OCI-LY1 (cell line): ENCODE results near the gene BCKDHB.

Source experiments
- H2AFZ ChIP-seq: fragments of 200-600 bp; sonication (generic), shearing (Covaris generic); 2 replicates; pipeline ENCODE4 v1.6.0; 2014; ENCODE audit warnings: antibody characterized with exemption, mild to moderate bottlenecking, low read length
- H3F3A ChIP-seq: fragments of 200-600 bp; sonication (generic), shearing (Covaris generic); 2 replicates; pipeline ENCODE4 v1.6.0; 2014; ENCODE audit warnings: mild to moderate bottlenecking, antibody characterized with exemption, low read length, moderate library complexity; ENCODE audit not compliant: insufficient read depth
- H3K27ac ChIP-seq: fragments of 200-600 bp; sonication (generic); 2 replicates; pipeline ENCODE4 v1.5.1; 2014; ENCODE audit warnings: low read length, mixed run types, mild to moderate bottlenecking, low read depth; ENCODE audit not compliant: poor library complexity, severe bottlenecking
- H3K27me3 ChIP-seq: fragments of 200-600 bp; sonication (generic); 2 replicates; pipeline ENCODE4 v1.6.0; 2014; ENCODE audit warnings: antibody characterized with exemption, mild to moderate bottlenecking, low read length, moderate library complexity; ENCODE audit not compliant: insufficient read depth
- H3K36me3 ChIP-seq: fragments of 200-600 bp; sonication (generic); 2 replicates; pipeline ENCODE4 v1.6.1; 2014; ENCODE audit warnings: mild to moderate bottlenecking, antibody characterized with exemption, low read length, moderate library complexity, mixed read lengths; ENCODE audit not compliant: insufficient read depth
- H3K4me1 ChIP-seq: fragments of 200-600 bp; sonication (generic); 2 replicates; pipeline ENCODE4 v1.5.1; 2014; ENCODE audit warnings: mild to moderate bottlenecking, low read length, moderate library complexity; ENCODE audit not compliant: insufficient read depth, severe bottlenecking
- H3K4me2 ChIP-seq: fragments of 200-600 bp; sonication (generic), shearing (Covaris generic); 2 replicates; pipeline ENCODE4 v1.6.1; 2014; ENCODE audit warnings: low read length
- H3K4me3 ChIP-seq: fragments of 200-600 bp; sonication (generic); 2 replicates; pipeline ENCODE4 v1.5.1; 2014; ENCODE audit warnings: low read length, low read depth, mild to moderate bottlenecking, mixed read lengths; ENCODE audit not compliant: poor library complexity, severe bottlenecking
- H3K79me2 ChIP-seq: fragments of 200-600 bp; shearing (Covaris generic); 2 replicates; pipeline ENCODE4 v1.6.1; 2016; ENCODE audit warnings: mixed run types, low read length, mixed read lengths; ENCODE audit not compliant: insufficient read depth
- H3K9ac ChIP-seq: fragments of 200-600 bp; sonication (generic), shearing (Covaris generic); 2 replicates; pipeline ENCODE4 v1.6.1; 2014; ENCODE audit warnings: mild to moderate bottlenecking, low read length, mixed read lengths
- H3K9me2 ChIP-seq: fragments of 200-600 bp; sonication (generic), shearing (Covaris generic); 2 replicates; pipeline ENCODE4 v1.6.1; 2014; ENCODE audit warnings: low read depth, mild to moderate bottlenecking, low read length, mixed read lengths
- H3K9me3 ChIP-seq: fragments of 200-600 bp; shearing (Covaris generic); 2 replicates; pipeline ENCODE4 v1.6.1; 2014; ENCODE audit warnings: low read length, mixed read lengths
- H4K20me1 ChIP-seq: fragments of 200-600 bp; sonication (generic), shearing (Covaris generic); 2 replicates; pipeline ENCODE4 v1.6.0; 2016; ENCODE audit warnings: mild to moderate bottlenecking, low read length; ENCODE audit not compliant: insufficient read depth
- EZH2 ChIP-seq: fragments of 200-600 bp; sonication (generic), shearing (Covaris generic); IDR thresholded peaks from 2 replicates; pipeline ENCODE4 v1.8.0; 2017; ENCODE audit warnings: borderline replicate concordance, mixed run types, mild to moderate bottlenecking, antibody characterized with exemption, low read length, moderate library complexity, mixed read lengths
- TF ChIP-seq, protein P1 (sequence below): fragments of 200-600 bp; sonication (generic), shearing (Covaris generic); IDR thresholded peaks from 2 replicates; pipeline ENCODE4 v1.5.1; 2017; ENCODE audit warnings: mild to moderate bottlenecking, antibody characterized with exemption, low read length, moderate library complexity, mixed read lengths

BCKDHB gene

DNA sequence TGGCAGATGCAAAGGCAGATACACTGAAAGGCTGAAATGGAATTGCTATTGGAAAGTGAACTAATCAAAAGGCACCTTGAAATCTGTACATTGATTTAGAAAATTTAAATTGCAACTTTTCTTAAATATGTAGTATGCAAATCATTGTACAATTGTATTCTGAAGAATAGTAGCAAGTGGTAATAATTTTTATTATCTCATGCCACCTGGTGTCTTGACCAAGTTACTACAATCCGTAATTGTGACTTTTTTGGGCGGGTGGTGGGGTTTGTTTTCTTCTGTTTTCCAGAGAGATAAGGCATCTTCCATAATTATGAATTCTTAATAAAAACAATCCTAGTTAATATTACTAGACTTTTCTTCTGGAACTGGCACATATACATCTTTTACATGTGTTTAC is 12.5 kb upstream of the BCKDHB start:
- Histone ChIP-seq H3K79me2 (no peaks in the 10 kb centered on the region), H3F3A (no peaks in the 10 kb centered on the region), H3K27ac (no peak overlapping the region), H2AFZ (no peak overlapping the region), H3K27me3 (no peaks in the 10 kb centered on the region), H4K20me1 (no peaks in the 10 kb centered on the region), H3K9ac (no peak overlapping the region), H3K9me3 (no peaks in the 10 kb centered on the region), H3K36me3 (no peaks in the 10 kb centered on the region), H3K4me2 (no peak overlapping the region), H3K4me3 (no peak overlapping the region), H3K9me2 (no peaks in the 10 kb centered on the region), H3K4me1 (no peaks in the 10 kb centered on the region)
- TF ChIP-seq, protein P1, sequence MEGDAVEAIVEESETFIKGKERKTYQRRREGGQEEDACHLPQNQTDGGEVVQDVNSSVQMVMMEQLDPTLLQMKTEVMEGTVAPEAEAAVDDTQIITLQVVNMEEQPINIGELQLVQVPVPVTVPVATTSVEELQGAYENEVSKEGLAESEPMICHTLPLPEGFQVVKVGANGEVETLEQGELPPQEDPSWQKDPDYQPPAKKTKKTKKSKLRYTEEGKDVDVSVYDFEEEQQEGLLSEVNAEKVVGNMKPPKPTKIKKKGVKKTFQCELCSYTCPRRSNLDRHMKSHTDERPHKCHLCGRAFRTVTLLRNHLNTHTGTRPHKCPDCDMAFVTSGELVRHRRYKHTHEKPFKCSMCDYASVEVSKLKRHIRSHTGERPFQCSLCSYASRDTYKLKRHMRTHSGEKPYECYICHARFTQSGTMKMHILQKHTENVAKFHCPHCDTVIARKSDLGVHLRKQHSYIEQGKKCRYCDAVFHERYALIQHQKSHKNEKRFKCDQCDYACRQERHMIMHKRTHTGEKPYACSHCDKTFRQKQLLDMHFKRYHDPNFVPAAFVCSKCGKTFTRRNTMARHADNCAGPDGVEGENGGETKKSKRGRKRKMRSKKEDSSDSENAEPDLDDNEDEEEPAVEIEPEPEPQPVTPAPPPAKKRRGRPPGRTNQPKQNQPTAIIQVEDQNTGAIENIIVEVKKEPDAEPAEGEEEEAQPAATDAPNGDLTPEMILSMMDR, result peak; percentile 72
- no peak for TF ChIP-seq EZH2

DNA sequence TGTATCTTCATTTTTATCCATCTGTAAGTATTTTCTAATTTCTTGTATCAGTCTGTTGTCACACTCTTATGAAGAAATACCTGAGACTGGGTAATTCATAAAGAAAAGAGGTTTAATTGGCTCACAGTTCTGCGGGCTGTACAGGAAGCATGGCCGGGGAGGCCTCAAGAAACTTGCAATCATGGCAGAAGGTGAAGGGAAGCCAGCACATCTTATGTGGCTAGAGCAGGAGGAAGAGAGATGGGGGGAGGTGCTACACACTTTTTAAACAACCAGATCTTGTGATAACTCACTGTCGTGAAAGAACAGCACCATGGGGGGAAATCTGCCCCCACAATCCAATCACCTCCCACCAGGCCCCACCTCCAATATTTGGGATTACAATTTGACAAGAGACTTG is 10.9 kb upstream of the BCKDHB start:
- no peak for TF ChIP-seq EZH2
- TF ChIP-seq, protein P1, result no peak
- Histone ChIP-seq H3K79me2 (no peaks in the 10 kb centered on the region), H3K4me3 (no peak overlapping the region), H3K36me3 (no peaks in the 10 kb centered on the region), H3K4me1 (no peaks in the 10 kb centered on the region), H2AFZ (no peak overlapping the region; the same call in 1 of the 2 replicates), H3K4me2 (no peak overlapping the region), H3K27ac (no peak overlapping the region), H3K9ac (no peak overlapping the region), H3K9me3 (no peaks in the 10 kb centered on the region), H3F3A (no peaks in the 10 kb centered on the region), H3K9me2 (no peaks in the 10 kb centered on the region), H3K27me3 (no peaks in the 10 kb centered on the region), H4K20me1 (no peaks in the 10 kb centered on the region)

DNA sequence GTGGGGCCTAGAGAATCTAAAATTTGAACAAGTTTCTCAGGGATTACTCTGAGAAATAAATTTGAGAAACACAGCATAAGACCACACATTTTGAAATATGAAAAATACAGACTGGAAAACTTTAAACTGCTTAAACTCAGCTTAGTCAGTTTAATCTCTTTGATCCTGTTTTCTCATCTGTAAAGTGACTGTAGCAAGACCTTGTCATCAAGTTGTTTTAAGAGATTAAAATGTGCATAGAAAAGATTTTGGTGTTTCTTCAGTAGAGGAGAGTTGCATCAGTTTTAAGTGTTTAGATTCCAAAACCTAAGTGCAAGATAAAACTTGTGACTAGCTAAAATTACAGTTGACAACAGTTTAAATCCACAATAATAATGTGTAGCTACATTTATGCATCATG is 8.1 kb upstream of the BCKDHB start:
- Histone ChIP-seq H3K79me2 (no peaks in the 10 kb centered on the region), H3K4me2 (no peak overlapping the region), H3K4me3 (no peak overlapping the region), H3K36me3 (no peaks in the 10 kb centered on the region), H3K9ac (no peak overlapping the region), H2AFZ (no peak overlapping the region), H3K9me2 (no peaks in the 10 kb centered on the region), H3K27ac (no peak overlapping the region), H4K20me1 (no peaks in the 10 kb centered on the region), H3K4me1 (no peaks in the 10 kb centered on the region), H3K27me3 (no peaks in the 10 kb centered on the region), H3F3A (no peaks in the 10 kb centered on the region), H3K9me3 (no peaks in the 10 kb centered on the region)
- TF ChIP-seq, protein P1, result no peak
- no peak for TF ChIP-seq EZH2
